Measurements from ENCODE around the gene DNAI4.

DNA sequence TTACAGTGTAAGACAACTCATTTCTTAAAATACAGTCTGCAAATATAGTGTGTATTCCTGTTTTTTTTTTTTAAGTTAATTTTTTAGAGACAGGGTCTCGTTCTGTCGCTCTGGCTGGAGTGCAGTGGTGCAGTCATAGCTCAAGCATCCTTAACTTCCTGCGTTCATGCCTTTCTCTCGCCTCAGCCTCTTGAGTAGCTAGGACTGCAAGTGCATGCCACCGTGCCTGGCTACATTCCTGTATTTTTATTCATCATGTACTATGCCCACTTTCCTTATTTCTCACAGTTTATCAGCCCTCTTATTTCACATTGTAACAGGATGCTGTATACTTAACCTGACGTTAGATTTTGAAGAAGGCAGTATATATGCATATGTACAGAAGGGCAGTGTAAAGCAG, 26.9 kb upstream of the DNAI4 start:
- TF ChIP-seq POLR2AphosphoS5 (IDR thresholded peaks at IDR 0.05) (no peak), POLR2A (IDR thresholded peaks at IDR 0.05) (no peak)
- TF ChIP-seq, protein P1, sequence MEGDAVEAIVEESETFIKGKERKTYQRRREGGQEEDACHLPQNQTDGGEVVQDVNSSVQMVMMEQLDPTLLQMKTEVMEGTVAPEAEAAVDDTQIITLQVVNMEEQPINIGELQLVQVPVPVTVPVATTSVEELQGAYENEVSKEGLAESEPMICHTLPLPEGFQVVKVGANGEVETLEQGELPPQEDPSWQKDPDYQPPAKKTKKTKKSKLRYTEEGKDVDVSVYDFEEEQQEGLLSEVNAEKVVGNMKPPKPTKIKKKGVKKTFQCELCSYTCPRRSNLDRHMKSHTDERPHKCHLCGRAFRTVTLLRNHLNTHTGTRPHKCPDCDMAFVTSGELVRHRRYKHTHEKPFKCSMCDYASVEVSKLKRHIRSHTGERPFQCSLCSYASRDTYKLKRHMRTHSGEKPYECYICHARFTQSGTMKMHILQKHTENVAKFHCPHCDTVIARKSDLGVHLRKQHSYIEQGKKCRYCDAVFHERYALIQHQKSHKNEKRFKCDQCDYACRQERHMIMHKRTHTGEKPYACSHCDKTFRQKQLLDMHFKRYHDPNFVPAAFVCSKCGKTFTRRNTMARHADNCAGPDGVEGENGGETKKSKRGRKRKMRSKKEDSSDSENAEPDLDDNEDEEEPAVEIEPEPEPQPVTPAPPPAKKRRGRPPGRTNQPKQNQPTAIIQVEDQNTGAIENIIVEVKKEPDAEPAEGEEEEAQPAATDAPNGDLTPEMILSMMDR (IDR thresholded peaks at IDR 0.05): no peak
